CD4-positive, alpha-beta T cell treated with Interleukin-6 at 100 ng/mL for 8 hours (primary cell): ENCODE data around the gene AOAH.

Experiments used
- DNase-seq: peaks from one replicate; pipeline ENCODE4 v3.0.0-alpha.2; 2020; ENCODE audit warnings: mixed read lengths, low spot score

AOAH gene

DNA sequence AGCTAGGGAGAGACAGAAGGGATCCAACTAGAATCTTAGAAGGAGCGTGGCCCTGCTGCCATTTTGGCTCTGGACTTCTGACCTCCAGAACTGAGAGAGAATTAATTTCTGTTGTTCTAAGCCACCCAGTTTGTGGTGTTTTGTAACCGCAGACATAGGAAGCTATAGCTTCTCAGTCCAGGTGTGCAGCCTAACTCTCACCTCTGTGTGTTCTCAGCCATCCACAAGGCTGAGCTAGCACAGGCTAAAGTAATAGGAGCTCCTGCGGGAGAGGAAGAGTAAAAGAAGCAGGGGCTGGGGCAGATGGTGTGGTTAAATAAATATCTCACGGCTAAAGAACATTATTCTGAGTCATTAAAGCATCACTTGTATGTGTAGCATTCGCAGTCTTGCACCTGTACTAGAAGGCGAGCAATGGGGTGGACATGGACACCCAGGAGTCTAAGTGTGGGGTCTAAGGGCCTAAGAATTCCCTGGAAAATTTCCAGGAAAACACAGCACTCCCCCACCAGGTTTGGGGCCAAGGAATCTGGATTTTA lies 94.1 kb downstream of the AOAH start:
- no peak for DNase-seq

- no peak for DNase-seq
Observed at GRCh38 chr7:36629351-36629750, 94.9 kb downstream of the AOAH start.

DNA sequence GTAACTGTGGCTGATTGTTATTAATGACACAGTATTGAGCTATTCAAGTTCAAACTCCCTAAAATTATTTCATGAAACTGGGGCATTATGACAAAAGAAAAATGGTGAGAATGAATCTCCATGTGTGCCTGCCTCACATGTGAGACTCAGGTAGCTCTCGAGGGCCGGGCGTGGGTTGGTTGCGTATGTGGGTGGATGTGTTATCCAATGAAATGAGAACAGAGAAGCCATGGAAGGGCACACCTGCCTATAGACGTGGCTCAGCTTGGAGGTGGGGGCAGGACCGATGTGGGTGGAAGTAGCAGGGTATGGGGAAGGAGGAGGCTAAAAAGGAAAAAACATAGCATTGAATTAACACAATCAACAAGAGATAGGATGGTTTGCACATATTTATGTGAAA lies 96.5 kb downstream of the AOAH start:
- no peak for DNase-seq

DNA sequence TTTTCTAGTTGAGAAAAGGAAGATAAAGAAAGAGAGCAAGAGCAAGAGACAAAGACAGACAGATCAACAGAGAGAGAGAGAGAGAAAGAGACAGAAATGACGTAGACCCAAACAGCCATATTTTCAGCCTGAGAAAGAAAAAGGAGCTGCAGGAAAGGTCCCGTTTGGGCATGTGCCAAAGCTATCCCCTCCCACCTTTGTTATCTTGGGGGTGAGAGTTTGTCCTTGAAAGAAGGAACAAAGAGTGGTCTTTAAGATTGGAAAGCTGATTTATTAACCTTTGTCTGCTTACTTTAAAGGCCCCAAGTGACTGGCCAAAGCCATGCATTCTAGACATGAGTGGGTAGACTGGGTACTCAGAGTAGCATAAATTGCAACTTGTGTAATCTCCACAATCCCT lies 98.2 kb downstream of the AOAH start:
- DNase-seq = no peak

- no peak for DNase-seq
Observed at GRCh38 chr7:36625247-36625646, 99.0 kb downstream of the AOAH start.

DNA sequence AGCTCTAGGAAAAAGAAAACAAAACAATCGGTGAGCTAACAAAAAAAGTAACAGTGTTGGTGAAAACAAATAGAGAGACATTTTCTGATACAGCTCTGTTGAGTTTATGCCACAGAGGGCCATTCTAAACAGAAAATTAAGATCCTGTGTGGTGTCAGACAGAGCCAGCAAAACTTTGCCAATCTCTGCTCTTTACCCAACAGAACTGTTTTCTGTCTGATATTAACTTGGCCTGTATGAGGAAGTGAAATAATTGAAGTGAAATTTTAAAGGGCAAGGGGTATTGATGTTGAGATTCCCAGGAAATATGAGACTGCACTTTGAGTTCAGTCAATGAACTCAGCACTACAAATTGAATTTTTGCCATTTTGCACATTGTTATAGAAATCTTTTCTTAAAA lies 101.0 kb downstream of the AOAH start:
- DNase-seq = no peak

- DNase-seq = no peak
Observed at GRCh38 chr7:36621396-36621795, 102.9 kb downstream of the AOAH start.

- DNase-seq = no peak
Observed at GRCh38 chr7:36620166-36620708, 104.1 kb downstream of the AOAH start.

- DNase-seq = no peak
Observed at GRCh38 chr7:36617408-36617807, 106.9 kb downstream of the AOAH start.

GRCh38 chr7:36615852-36616540 lies 108.3 kb downstream of the AOAH start:
- no peak for DNase-seq

DNA sequence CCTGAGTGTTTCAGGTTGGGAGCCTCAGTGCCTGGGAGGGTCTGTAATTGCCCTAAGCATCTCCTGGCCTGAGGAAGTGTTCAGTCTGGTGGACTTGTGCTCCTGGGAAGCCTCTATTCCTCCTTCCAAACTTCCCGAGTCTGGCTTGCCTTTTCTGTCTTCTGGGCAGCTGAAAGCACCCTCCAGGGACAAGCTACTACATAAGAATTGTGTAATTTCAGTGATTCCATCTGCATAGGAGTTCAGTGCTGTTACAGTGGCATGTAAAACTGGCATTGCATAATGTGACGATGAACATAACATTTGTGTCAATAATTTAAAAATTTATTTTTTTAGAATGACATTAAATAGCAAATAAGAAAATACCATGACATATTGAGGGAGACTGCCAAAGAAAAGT lies 109.3 kb downstream of the AOAH start:
- no peak for DNase-seq

- DNase-seq = no peak
Observed at GRCh38 chr7:36613031-36613614, 111.2 kb downstream of the AOAH start.

DNA sequence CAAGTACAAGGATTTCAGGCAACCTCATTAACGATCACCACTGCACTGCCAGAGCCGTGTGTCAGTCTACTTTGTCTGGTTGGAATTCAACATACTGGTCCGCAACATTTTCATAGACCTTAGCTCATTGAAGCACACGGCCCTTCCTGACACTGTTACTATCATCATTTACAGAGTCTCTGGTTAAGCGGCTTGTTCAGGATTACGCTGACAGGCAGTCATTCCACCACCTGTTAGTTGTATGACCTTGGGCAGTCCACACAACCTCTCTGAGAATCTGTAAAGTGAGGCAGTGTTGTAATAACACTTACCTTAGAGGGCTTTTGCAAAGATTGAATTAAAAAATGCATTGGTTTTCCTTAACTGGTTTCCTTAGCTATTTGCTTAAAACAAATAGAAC lies 112.6 kb downstream of the AOAH start:
- no peak for DNase-seq

- no peak for DNase-seq
Observed at GRCh38 chr7:36607721-36608095, 116.6 kb downstream of the AOAH start.

DNA sequence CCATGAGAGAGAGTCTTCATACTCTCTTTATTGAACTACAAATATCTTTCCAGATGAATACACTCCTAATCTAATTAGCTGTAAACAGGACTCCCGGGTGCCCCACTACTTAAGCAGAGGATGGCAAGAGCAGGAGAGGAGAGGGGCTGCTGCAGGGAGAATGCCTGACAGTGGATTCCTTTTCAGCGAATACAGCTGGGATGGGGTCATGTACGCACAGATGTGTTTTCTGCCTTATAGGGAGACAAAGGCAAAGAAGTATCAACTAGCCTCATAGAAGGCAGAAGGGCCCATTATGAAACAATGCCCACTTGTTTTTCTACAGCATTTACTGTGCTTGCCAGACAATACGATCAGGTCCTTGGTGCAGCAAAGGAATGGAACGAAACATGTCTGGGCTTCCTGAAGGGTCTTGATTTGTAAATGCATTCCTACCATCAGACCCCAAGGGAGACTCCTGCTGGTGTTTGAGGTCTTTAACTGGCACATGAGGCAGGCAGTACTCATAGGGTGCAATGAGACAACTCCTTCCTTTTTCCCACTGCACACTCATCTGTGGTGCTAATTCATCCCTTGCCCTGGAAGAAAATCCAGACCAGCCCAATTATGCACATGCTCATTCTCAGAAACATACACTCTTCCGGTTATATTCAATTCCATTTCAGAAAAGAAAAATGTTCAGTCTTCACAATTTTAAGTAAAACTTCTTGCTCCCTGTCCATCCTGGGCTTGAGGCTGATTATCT lies 117.1 kb downstream of the AOAH start:
- DNase-seq = no peak

- DNase-seq = no peak
Observed at GRCh38 chr7:36606153-36606975, 117.9 kb downstream of the AOAH start.

GRCh38 chr7:36605261-36606051 lies 118.8 kb downstream of the AOAH start:
- no peak for DNase-seq

GRCh38 chr7:36604806-36605205 lies 119.5 kb downstream of the AOAH start:
- DNase-seq = no peak

- DNase-seq = no peak
Observed at GRCh38 chr7:36602934-36603887, 121.1 kb downstream of the AOAH start.

DNA sequence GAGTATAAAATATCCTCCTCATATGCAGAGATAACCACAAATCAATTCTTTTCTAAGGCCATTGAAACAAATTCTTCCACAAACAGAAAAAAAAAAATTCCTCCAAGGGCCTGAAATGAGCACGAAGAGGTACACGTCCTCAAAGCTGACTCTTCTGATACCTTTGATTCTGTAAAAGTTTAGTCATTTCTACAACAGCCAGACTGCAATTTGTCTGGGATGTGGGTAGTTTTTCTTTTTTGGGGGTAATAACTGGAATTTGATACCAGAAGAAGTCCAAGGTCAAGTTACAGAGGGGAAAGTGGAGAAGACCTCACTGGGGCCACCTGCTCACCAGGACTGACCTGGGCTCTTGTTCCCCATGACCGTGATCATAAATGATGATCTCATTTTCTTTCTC lies 121.8 kb downstream of the AOAH start:
- no peak for DNase-seq
